H1 (cell line): ENCODE results near the gene TEX10. TPM values are rescaled to one million over a fixed set of nuclear protein-coding genes. Genes with fewer than 3 reads are reported as not detected.

Experiments used
- CHD1 ChIP-seq: IDR thresholded peaks from 2 replicates; pipeline ENCODE4 v1.6.1; 2012; ENCODE audit warnings: low read depth, low read length, improper control_type of control experiment
- CHD7 ChIP-seq: fragments of 300-600 bp; sonication (generic); IDR thresholded peaks from 2 replicates; pipeline ENCODE4 v1.7.1; 2012; ENCODE audit warnings: low read length, moderate library complexity, mild to moderate bottlenecking, inconsistent platforms; ENCODE audit not compliant: insufficient replicate concordance
- KDM4A ChIP-seq: IDR thresholded peaks from one replicate; pipeline ENCODE4 v1.7.1; 2012; ENCODE audit warnings: low read depth, mild to moderate bottlenecking, moderate library complexity, low read length, inconsistent platforms; ENCODE audit not compliant: severe bottlenecking
- TEAD4 ChIP-seq: IDR thresholded peaks from 2 replicates; pipeline ENCODE4 v1.6.1; 2012; ENCODE audit warnings: low read depth, low read length, inconsistent platforms, mixed read lengths
- polyA plus RNA-seq, 7 experiments: library from polyadenylated mRNA; depleted of rRNA in 3 of 7; stranded (reverse) in 5 of 7; unstranded in 2 of 7; fragments of >200 nt in 5 of 7; fragments of 200-250 nt in 2 of 7; gene quantifications; 1 replicate in 5 of 7; 2 replicates in 1 of 7; 4 replicates in 1 of 7; pipeline versions ENCODE4 v1.2.1 to v1.2.3, GENCODE V29; 2011 to 2013; ENCODE audit warnings: missing spikeins in 2 of 7, mixed read lengths in 2 of 7
- total RNA-seq: library from RNA; stranded (reverse); fragmentation: NEBNext Ultra II Directional; extraction: Animal tissue kit (Norgen Biotek cat#: 25700); gene quantifications from 2 replicates; pipeline ENCODE4 v1.2.1, GENCODE V29; 2021
- TF ChIP-seq, protein P1 (sequence below): IDR thresholded peaks from 2 replicates; pipeline ENCODE4 v1.6.1; 2012; ENCODE audit warnings: low read length, inconsistent platforms

Gene TEX10
- total and polyA plus RNA-seq, 2 of the 8 experiments (the other 6 are each of a cell fraction or from before 2014, with no cell fraction given): 46.9 to 81.0 TPM

- TF ChIP-seq CHD7 (no peak), CHD1 (no peak), KDM4A (no peak), TEAD4 (no peak)
- TF ChIP-seq, protein P1, sequence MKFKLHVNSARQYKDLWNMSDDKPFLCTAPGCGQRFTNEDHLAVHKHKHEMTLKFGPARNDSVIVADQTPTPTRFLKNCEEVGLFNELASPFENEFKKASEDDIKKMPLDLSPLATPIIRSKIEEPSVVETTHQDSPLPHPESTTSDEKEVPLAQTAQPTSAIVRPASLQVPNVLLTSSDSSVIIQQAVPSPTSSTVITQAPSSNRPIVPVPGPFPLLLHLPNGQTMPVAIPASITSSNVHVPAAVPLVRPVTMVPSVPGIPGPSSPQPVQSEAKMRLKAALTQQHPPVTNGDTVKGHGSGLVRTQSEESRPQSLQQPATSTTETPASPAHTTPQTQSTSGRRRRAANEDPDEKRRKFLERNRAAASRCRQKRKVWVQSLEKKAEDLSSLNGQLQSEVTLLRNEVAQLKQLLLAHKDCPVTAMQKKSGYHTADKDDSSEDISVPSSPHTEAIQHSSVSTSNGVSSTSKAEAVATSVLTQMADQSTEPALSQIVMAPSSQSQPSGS: no peak
These were observed 56.3 kb downstream of the TEX10 start (continued) for GRCh38 chr9:100296407-100296806.
